Sigmoid colon (tissue), 4 donors: Measurements from ENCODE around the gene PRDM16.

Experiments
- CTCF ChIP-seq, 4 experiments: fragments of 450-650 bp in 3 of 4; fragments of 200-600 bp in 1 of 4; IDR thresholded peaks; one replicate each; pipeline ENCODE4 v1.5.1; 2016 to 2019; ENCODE audit warnings: antibody characterized with exemption in 4 of 4, mild to moderate bottlenecking in 3 of 4, moderate library complexity in 2 of 4
- EP300 ChIP-seq, 4 donors: sonication (generic); formaldehyde crosslinking; IDR thresholded peaks; one replicate each; pipeline ENCODE4 v1.6.1; 2017; ENCODE audit warnings: antibody characterized with exemption in 4 of 4
- POLR2A ChIP-seq, 2 donors: fragments of 450-650 bp; IDR thresholded peaks; one replicate each; pipeline ENCODE4 v1.6.1; 2016; ENCODE audit warnings: antibody characterized with exemption in 2 of 2, mild to moderate bottlenecking in 2 of 2, moderate library complexity in 2 of 2

- TF ChIP-seq CTCF (IDR thresholded peaks at IDR 0.05), result peak in 2 of 4 experiments; percentile 13 to 14
- TF ChIP-seq EP300 (IDR thresholded peaks at IDR 0.05), result no peak
- no peak for TF ChIP-seq POLR2A (IDR thresholded peaks at IDR 0.05)
Observed at GRCh38 chr1:3066250-3066711, 2.7 kb upstream of the PRDM16 start.
